OCI-LY3 (cell line): Measurements from ENCODE around the gene FAT1.

Source experiments
- H2AFZ ChIP-seq: fragments of 200-600, 300-600 bp; shearing (Covaris generic); 2 replicates; pipeline ENCODE4 v1.6.0; 2014; ENCODE audit warnings: antibody characterized with exemption, low read depth, low read length
- H3K27ac ChIP-seq: fragments of 200-600, 300-600 bp; sonication (generic); 2 replicates; pipeline ENCODE4 v1.5.1; 2014; ENCODE audit warnings: mild to moderate bottlenecking, low read length, moderate library complexity, mixed read lengths
- H3K27me3 ChIP-seq: fragments of 200-600, 300-600 bp; sonication (generic); 2 replicates; pipeline ENCODE4 v1.6.1; 2014; ENCODE audit warnings: low read depth, low read length, mixed read lengths
- H3K36me3 ChIP-seq: fragments of 200-600, 300-600 bp; sonication (generic); replicated peaks from 2 replicates; pipeline ENCODE3; 2014; ENCODE audit warnings: low read depth, low read length, mixed read lengths
- H3K4me1 ChIP-seq: fragments of 300-600, 200-600 bp; sonication (generic); 2 replicates; pipeline ENCODE4 v1.6.1; 2014; ENCODE audit warnings: low read length, mixed read lengths
- H3K4me2 ChIP-seq: fragments of 200-600, 300-600 bp; sonication (generic); 2 replicates; pipeline ENCODE4 v1.6.1; 2014; ENCODE audit warnings: low read length, mixed read lengths
- H3K4me3 ChIP-seq: fragments of 300-600, 200-600 bp; sonication (generic); 2 replicates; pipeline ENCODE4 v1.5.1; 2014; ENCODE audit warnings: antibody characterized with exemption, mild to moderate bottlenecking, low read length, moderate library complexity
- H3K79me2 ChIP-seq: fragments of 300-600, 200-600 bp; shearing (Covaris generic); 2 replicates; pipeline ENCODE4 v1.6.1; 2014; ENCODE audit warnings: mild to moderate bottlenecking, low read length, mixed read lengths
- H3K9ac ChIP-seq: fragments of 300-600, 200-600 bp; shearing (Covaris generic); 2 replicates; pipeline ENCODE4 v1.6.0; 2014; ENCODE audit warnings: mild to moderate bottlenecking, low read length, moderate library complexity
- H3K9me3 ChIP-seq: fragments of 200-600, 300-600 bp; shearing (Covaris generic); 2 replicates; pipeline ENCODE4 v1.6.1; 2014; ENCODE audit warnings: low read length, mixed read lengths; ENCODE audit not compliant: insufficient read depth
- H4K20me1 ChIP-seq: fragments of 200-600, 300-600 bp; sonication (generic); 2 replicates; pipeline ENCODE4 v1.6.1; 2016; ENCODE audit warnings: low read length, mixed read lengths; ENCODE audit not compliant: insufficient read depth
- CTCF ChIP-seq: fragments of 200-600, 300-600 bp; sonication (generic); IDR thresholded peaks from 2 replicates; pipeline ENCODE4 v1.5.1; 2014; ENCODE audit warnings: antibody characterized with exemption, low read length, low read depth
- EZH2phosphoT487 ChIP-seq: fragments of 200-600 bp; shearing (Covaris generic); IDR thresholded peaks from 2 replicates; pipeline ENCODE4 v1.6.1; 2018; ENCODE audit warnings: antibody characterized with exemption, mixed run types, low read depth

FAT1 gene

GRCh38 chr4:186746581-186746980, 22.9 kb upstream of the FAT1 start:
- Histone ChIP-seq H3K36me3 (no peaks in the 10 kb centered on the region), H3K4me1 (no peaks in the 10 kb centered on the region), H3K27me3 (no peaks in the 10 kb centered on the region), H3K4me3 (no peak overlapping the region), H3K9me3 (no peaks in the 10 kb centered on the region), H2AFZ (no peak overlapping the region), H3K9ac (no peak overlapping the region), H3K27ac (no peak overlapping the region), H3K4me2 (no peak overlapping the region), H3K79me2 (no peaks in the 10 kb centered on the region), H4K20me1 (no peaks in the 10 kb centered on the region)
- TF ChIP-seq CTCF (no peak), EZH2phosphoT487 (no peak)

GRCh38 chr4:186743261-186743660, 19.6 kb upstream of the FAT1 start:
- no peak overlapping the region for H2AFZ ChIP-seq
- no peaks in the 10 kb centered on the region for H3K9me3 ChIP-seq
- H4K20me1 ChIP-seq, result no peaks in the 10 kb centered on the region
- no peaks in the 10 kb centered on the region for H3K79me2 ChIP-seq
- no peaks in the 10 kb centered on the region for H3K27me3 ChIP-seq
- H3K27ac ChIP-seq, result no peak overlapping the region
- H3K4me1 ChIP-seq, result no peaks in the 10 kb centered on the region
- H3K36me3 ChIP-seq, result no peaks in the 10 kb centered on the region
- TF ChIP-seq EZH2phosphoT487, result no peak
- TF ChIP-seq CTCF, result no peak
- no peak overlapping the region for H3K4me3 ChIP-seq
- no peak overlapping the region for H3K4me2 ChIP-seq
- no peak overlapping the region for H3K9ac ChIP-seq

- H3K27ac ChIP-seq, result no peak overlapping the region
These were observed 17.2 kb upstream of the FAT1 start for GRCh38 chr4:186740822-186741221.

GRCh38 chr4:186739802-186740434, 16.3 kb upstream of the FAT1 start:
- Histone ChIP-seq H3K4me3 (no peak overlapping the region), H3K9me3 (no peaks in the 10 kb centered on the region), H3K79me2 (no peaks in the 10 kb centered on the region), H3K27ac (no peak overlapping the region), H4K20me1 (no peaks in the 10 kb centered on the region), H3K36me3 (no peaks in the 10 kb centered on the region), H3K4me1 (no peaks in the 10 kb centered on the region), H3K4me2 (no peak overlapping the region), H2AFZ (no peak overlapping the region), H3K9ac (no peak overlapping the region), H3K27me3 (no peaks in the 10 kb centered on the region)
- TF ChIP-seq CTCF (no peak), EZH2phosphoT487 (no peak)

More at GRCh38 chr4:186740822-186741221, 17.2 kb upstream of the FAT1 start:
- Histone ChIP-seq H3K4me3 (no peak overlapping the region), H3K9me3 (no peaks in the 10 kb centered on the region), H4K20me1 (no peaks in the 10 kb centered on the region), H3K9ac (no peak overlapping the region), H3K4me1 (no peaks in the 10 kb centered on the region), H3K4me2 (no peak overlapping the region), H3K27me3 (no peaks in the 10 kb centered on the region), H2AFZ (no peak overlapping the region), H3K36me3 (no peaks in the 10 kb centered on the region), H3K79me2 (no peaks in the 10 kb centered on the region)
- TF ChIP-seq CTCF, result no peak
- no peak for TF ChIP-seq EZH2phosphoT487
